ENCODE measurements around the gene FABP7.

FABP7 gene

GRCh38 chr6:122803171-122803661, 23.7 kb downstream of the FABP7 start:
- H3K36me3 ChIP-seq (replicated peaks; ENCODE audit: low read depth, low read length) = no peaks in the 10 kb centered on the region
- H3K4me2 ChIP-seq (ENCODE audit: low read length) = no peak overlapping the region
- H3K9me3 ChIP-seq (ENCODE audit: insufficient read depth, low read length) = no peaks in the 10 kb centered on the region
- no peak overlapping the region for H3K4me3 ChIP-seq (ENCODE audit: low read length)
- no peaks in the 10 kb centered on the region for H3K79me2 ChIP-seq (ENCODE audit: low read length)
- no peaks in the 10 kb centered on the region for H3K27me3 ChIP-seq (ENCODE audit: low read depth, low read length)
- H4K20me1 ChIP-seq (ENCODE audit: insufficient read depth, low read length) = no peaks in the 10 kb centered on the region
- peaks cover 3% of the 10 kb centered on the region; the same call in 1 of the 2 replicates for H3K4me1 ChIP-seq (ENCODE audit: low read length)
- no peak for TF ChIP-seq EZH2phosphoT487 (IDR thresholded peaks at IDR 0.05; ENCODE audit: low read depth)
- no peak for TF ChIP-seq CTCF (IDR thresholded peaks at IDR 0.05; ENCODE audit: low read depth, low read length)
- H3K9ac ChIP-seq (ENCODE audit: low read length) = no peak overlapping the region
- H3K27ac ChIP-seq (ENCODE audit: low read length) = no peak overlapping the region
- no peak overlapping the region for H2AFZ ChIP-seq (ENCODE audit: low read depth, low read length)

- H3K36me3 ChIP-seq (replicated peaks; ENCODE audit: low read depth, low read length) = no peaks in the 10 kb centered on the region
- H4K20me1 ChIP-seq (ENCODE audit: insufficient read depth, low read length) = no peaks in the 10 kb centered on the region
- TF ChIP-seq CTCF (IDR thresholded peaks at IDR 0.05; ENCODE audit: low read depth, low read length) = no peak
- TF ChIP-seq EZH2phosphoT487 (IDR thresholded peaks at IDR 0.05; ENCODE audit: low read depth) = no peak
- H3K79me2 ChIP-seq (ENCODE audit: low read length) = no peaks in the 10 kb centered on the region
- no peak overlapping the region for H3K9ac ChIP-seq (ENCODE audit: low read length)
- H3K4me1 ChIP-seq (ENCODE audit: low read length) = no peaks in the 10 kb centered on the region
- no peaks in the 10 kb centered on the region for H3K9me3 ChIP-seq (ENCODE audit: insufficient read depth, low read length)
- no peak overlapping the region for H3K4me3 ChIP-seq (ENCODE audit: low read length)
- no peak overlapping the region for H3K27ac ChIP-seq (ENCODE audit: low read length)
- H2AFZ ChIP-seq (ENCODE audit: low read depth, low read length) = no peak overlapping the region
- no peak overlapping the region for H3K4me2 ChIP-seq (ENCODE audit: low read length)
- no peaks in the 10 kb centered on the region for H3K27me3 ChIP-seq (ENCODE audit: low read depth, low read length)
Observed at GRCh38 chr6:122804962-122805485, 25.5 kb downstream of the FABP7 start.

- no peak overlapping the region for H3K4me2 ChIP-seq (ENCODE audit: low read length)
- no peak overlapping the region for H3K9ac ChIP-seq (ENCODE audit: low read length)
- no peaks in the 10 kb centered on the region for H3K36me3 ChIP-seq (replicated peaks; ENCODE audit: low read depth, low read length)
- no peak overlapping the region for H3K4me3 ChIP-seq (ENCODE audit: low read length)
- H3K79me2 ChIP-seq (ENCODE audit: low read length) = no peaks in the 10 kb centered on the region
- no peaks in the 10 kb centered on the region for H3K4me1 ChIP-seq (ENCODE audit: low read length)
- no peak overlapping the region for H3K27ac ChIP-seq (ENCODE audit: low read length)
- H4K20me1 ChIP-seq (ENCODE audit: insufficient read depth, low read length) = no peaks in the 10 kb centered on the region
- no peaks in the 10 kb centered on the region for H3K27me3 ChIP-seq (ENCODE audit: low read depth, low read length)
- H3K9me3 ChIP-seq (ENCODE audit: insufficient read depth, low read length) = no peaks in the 10 kb centered on the region
- H2AFZ ChIP-seq (ENCODE audit: low read depth, low read length) = no peak overlapping the region
- TF ChIP-seq EZH2phosphoT487 (IDR thresholded peaks at IDR 0.05; ENCODE audit: low read depth) (no peak), CTCF (IDR thresholded peaks at IDR 0.05; ENCODE audit: low read depth, low read length) (no peak)
Observed at GRCh38 chr6:122806291-122806690, 26.8 kb downstream of the FABP7 start.

- no peak overlapping the region for H3K9ac ChIP-seq (ENCODE audit: low read length)
- H4K20me1 ChIP-seq (ENCODE audit: insufficient read depth, low read length) = no peaks in the 10 kb centered on the region
- no peaks in the 10 kb centered on the region for H3K27me3 ChIP-seq (ENCODE audit: low read depth, low read length)
- TF ChIP-seq EZH2phosphoT487 (IDR thresholded peaks at IDR 0.05; ENCODE audit: low read depth) (no peak), CTCF (IDR thresholded peaks at IDR 0.05; ENCODE audit: low read depth, low read length) (no peak)
- H3K4me3 ChIP-seq (ENCODE audit: low read length) = no peak overlapping the region
- no peaks in the 10 kb centered on the region for H3K36me3 ChIP-seq (replicated peaks; ENCODE audit: low read depth, low read length)
- H3K4me2 ChIP-seq (ENCODE audit: low read length) = no peak overlapping the region
- no peaks in the 10 kb centered on the region for H3K9me3 ChIP-seq (ENCODE audit: insufficient read depth, low read length)
- H3K79me2 ChIP-seq (ENCODE audit: low read length) = no peaks in the 10 kb centered on the region
- H3K4me1 ChIP-seq (ENCODE audit: low read length) = no peaks in the 10 kb centered on the region
- no peak overlapping the region for H3K27ac ChIP-seq (ENCODE audit: low read length)
- no peak overlapping the region for H2AFZ ChIP-seq (ENCODE audit: low read depth, low read length)
Observed at GRCh38 chr6:122808121-122808885, 28.8 kb downstream of the FABP7 start.

All from OCI-LY3 (cell line).